ENCODE data around the gene GRID1. TPM values are rescaled to one million over a fixed set of nuclear protein-coding genes. Genes with fewer than 3 reads are reported as not detected.

The GRID1 gene
- total and polyA plus RNA-seq, 11 donors: 0.69 to 3.4 (median 1.6) TPM

DNA sequence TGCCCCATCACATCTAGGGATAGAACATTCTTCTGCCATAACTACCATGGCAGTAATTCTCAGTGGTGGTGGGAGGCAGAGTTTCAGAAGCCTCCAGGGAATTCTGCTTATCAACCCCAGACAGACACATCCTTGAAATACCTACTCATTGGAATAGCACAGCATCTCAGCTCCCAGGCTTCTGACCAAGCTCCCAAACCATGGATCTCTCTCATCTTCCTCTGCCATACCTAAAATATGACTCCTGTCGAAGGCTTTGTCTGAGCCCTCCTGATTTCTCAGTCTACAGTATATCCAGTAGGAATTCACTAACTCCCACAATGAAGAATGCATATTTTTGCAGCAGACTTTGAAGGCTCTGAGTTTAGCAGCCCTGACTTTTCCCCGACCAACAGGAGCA lies 687.5 kb downstream of the GRID1 start:
- DNase-seq: no peak
- no peak overlapping the region for H3K4me3 ChIP-seq
- no peak for ATAC-seq
- H3K27me3 ChIP-seq: no peaks in the 10 kb centered on the region
- no peak overlapping the region for H3K27ac ChIP-seq
- H3K36me3 ChIP-seq: no peaks in the 10 kb centered on the region
- 66 to 86% (median 81%) methylated on average over 2 of the region's 2 CpGs for WGBS, 4 donors
- no peak for TF ChIP-seq POLR2A (IDR thresholded peaks at IDR 0.05)
- TF ChIP-seq, protein P1, sequence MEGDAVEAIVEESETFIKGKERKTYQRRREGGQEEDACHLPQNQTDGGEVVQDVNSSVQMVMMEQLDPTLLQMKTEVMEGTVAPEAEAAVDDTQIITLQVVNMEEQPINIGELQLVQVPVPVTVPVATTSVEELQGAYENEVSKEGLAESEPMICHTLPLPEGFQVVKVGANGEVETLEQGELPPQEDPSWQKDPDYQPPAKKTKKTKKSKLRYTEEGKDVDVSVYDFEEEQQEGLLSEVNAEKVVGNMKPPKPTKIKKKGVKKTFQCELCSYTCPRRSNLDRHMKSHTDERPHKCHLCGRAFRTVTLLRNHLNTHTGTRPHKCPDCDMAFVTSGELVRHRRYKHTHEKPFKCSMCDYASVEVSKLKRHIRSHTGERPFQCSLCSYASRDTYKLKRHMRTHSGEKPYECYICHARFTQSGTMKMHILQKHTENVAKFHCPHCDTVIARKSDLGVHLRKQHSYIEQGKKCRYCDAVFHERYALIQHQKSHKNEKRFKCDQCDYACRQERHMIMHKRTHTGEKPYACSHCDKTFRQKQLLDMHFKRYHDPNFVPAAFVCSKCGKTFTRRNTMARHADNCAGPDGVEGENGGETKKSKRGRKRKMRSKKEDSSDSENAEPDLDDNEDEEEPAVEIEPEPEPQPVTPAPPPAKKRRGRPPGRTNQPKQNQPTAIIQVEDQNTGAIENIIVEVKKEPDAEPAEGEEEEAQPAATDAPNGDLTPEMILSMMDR (IDR thresholded peaks at IDR 0.05): no peak
- no peaks in the 10 kb centered on the region for H3K9me3 ChIP-seq
- peaks cover 0 to 7% (median 0%) of the 10 kb centered on the region in 12 donors for H3K4me1 ChIP-seq
- intact Hi-C loops (cut with DNase I): no loop called here

DNA sequence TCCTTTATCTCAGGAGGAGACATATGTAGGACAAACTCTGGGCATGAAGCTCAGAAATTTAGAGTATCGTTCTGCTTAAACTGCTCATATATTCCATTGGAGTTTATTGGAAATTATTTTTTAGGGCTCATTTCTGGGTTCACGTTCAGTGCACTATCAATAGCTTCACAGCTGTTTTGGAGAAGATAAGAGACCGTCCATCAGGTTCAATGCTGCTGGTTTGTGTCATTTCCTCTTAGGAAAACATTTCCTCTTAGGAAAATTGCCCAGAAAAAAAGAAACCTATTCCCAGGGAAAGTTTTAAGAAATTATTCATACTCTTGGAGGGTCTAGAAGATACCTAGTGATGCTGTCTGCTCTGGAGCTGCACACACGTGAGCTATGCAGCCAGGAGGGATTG lies 691.7 kb downstream of the GRID1 start:
- ATAC-seq (no peak), DNase-seq (no peak)
- 44 to 49% (median 46%) methylated on average over 4 of the region's 4 CpGs for WGBS, 4 donors
- no peak overlapping the region for H3K4me3 ChIP-seq
- H3K9me3 ChIP-seq: peaks cover 0 to 21% (median 8%) of the 10 kb centered on the region in 12 donors
- no peak overlapping the region for H3K27ac ChIP-seq
- no peaks in the 10 kb centered on the region for H3K36me3 ChIP-seq
- no peaks in the 10 kb centered on the region for H3K27me3 ChIP-seq
- H3K4me1 ChIP-seq: peaks cover 0 to 7% (median 0%) of the 10 kb centered on the region in 12 donors
- TF ChIP-seq, protein P1 (IDR thresholded peaks at IDR 0.05): no peak
- no peak for TF ChIP-seq POLR2A (IDR thresholded peaks at IDR 0.05)
- intact Hi-C loops (cut with DNase I): no loop called here

DNA sequence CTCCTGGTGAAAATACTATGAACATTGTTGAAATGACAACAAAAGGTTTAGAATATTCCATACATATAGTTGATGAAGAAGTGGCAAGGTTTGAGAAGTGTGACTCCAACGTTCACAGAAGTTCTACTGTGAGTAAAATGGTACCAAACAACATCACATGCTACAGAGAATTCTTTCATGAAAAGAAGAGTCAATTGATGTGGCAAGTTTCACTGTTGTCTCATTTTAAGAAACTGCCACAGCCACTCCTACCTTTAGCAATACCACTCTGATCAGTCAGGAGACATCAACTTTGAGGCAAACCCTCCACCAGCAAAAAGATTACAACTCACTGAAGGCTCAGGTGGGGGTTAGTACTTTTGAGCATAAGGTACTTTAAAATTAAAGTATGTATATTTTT lies 693.3 kb downstream of the GRID1 start:
- Histone ChIP-seq H3K36me3 (no peaks in the 10 kb centered on the region), H3K27ac (no peak overlapping the region), H3K4me3 (no peak overlapping the region), H3K27me3 (no peaks in the 10 kb centered on the region), H3K4me1 (peaks cover 0 to 7% (median 0%) of the 10 kb centered on the region in 12 donors), H3K9me3 (peaks cover 0 to 21% (median 8%) of the 10 kb centered on the region in 12 donors)
- no peak for TF ChIP-seq POLR2A (IDR thresholded peaks at IDR 0.05)
- TF ChIP-seq, protein P1 (IDR thresholded peaks at IDR 0.05): no peak
- WGBS, 4 donors: 76 to 83% (median 80%) methylated on average over 1 of the region's 1 CpG
- ATAC-seq (no peak), DNase-seq (no peak)
- intact Hi-C loops (cut with DNase I): no loop called here

DNA sequence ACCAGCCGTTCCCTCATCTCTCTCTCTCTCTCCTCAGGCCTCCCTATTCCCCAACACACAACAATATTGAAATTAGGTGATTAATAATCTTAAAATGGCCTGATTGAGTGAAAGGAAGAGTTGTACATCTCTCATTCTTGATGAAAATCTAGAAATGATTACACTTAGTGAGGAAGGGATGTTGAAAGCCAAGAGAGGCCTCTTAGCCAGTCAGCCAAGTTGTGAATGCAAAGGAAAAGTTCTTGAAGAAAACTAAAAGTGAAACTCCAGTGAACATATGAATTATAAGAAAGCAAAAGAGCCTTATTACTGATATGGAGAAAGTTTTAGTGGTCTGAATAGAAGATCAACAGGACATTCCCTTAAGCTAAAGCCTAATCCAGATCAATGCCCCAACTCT lies 695.1 kb downstream of the GRID1 start:
- Histone ChIP-seq H3K36me3 (no peaks in the 10 kb centered on the region), H3K4me1 (peaks cover 0 to 7% (median 0%) of the 10 kb centered on the region in 12 donors), H3K4me3 (no peak overlapping the region), H3K27me3 (no peaks in the 10 kb centered on the region), H3K27ac (no peak overlapping the region), H3K9me3 (peaks cover 0 to 21% (median 8%) of the 10 kb centered on the region in 12 donors)
- WGBS, 4 donors: 84 to 93% (median 90%) methylated on average over 1 of the region's 1 CpG
- ATAC-seq (no peak), DNase-seq (no peak)
- intact Hi-C loops (cut with DNase I): no loop called here
- TF ChIP-seq, protein P1 (IDR thresholded peaks at IDR 0.05): no peak
- no peak for TF ChIP-seq POLR2A (IDR thresholded peaks at IDR 0.05)
